Thyroid gland (tissue), 4 donors: ENCODE measurements around the gene OR2T8. TPM values are rescaled to one million over a fixed set of nuclear protein-coding genes. Genes with fewer than 3 reads are reported as not detected.
A peak's percentile ranks its signal among the peaks of the same experiment; 100 is the strongest.

ENCODE experiments used
- DNase-seq, 2 donors: peaks; one replicate each; pipeline ENCODE4 v3.0.0-alpha.2; 2019
- H3K27ac ChIP-seq, 3 donors: fragments of 200-600 bp; sonication (generic); 1 replicate in 2 of 3; 2 replicates in 1 of 3; pipeline ENCODE4 v1.5.1; 2016 to 2019; ENCODE audit warnings: mild to moderate bottlenecking in 1 of 3, moderate library complexity in 1 of 3
- H3K27me3 ChIP-seq: fragments of 200-600 bp; sonication (generic); one replicate; pipeline ENCODE4 v1.5.1; 2019
- H3K36me3 ChIP-seq, 2 donors: fragments of 200-600 bp; sonication (generic); one replicate each; pipeline ENCODE4 v1.5.1; 2016 to 2019
- H3K4me1 ChIP-seq, 2 donors: fragments of 200-600 bp; sonication (generic); one replicate each; pipeline ENCODE4 v1.5.1; 2017 to 2019
- H3K4me3 ChIP-seq, 3 donors: fragments of 200-600 bp; sonication (generic); replicated peaks in 1 of 3; 1 replicate in 2 of 3; 2 replicates in 1 of 3; pipeline ENCODE4 v1.5.1; 2016; ENCODE audit warnings: mild to moderate bottlenecking in 1 of 3
- H3K9me3 ChIP-seq: fragments of 200-600 bp; sonication (generic); one replicate; pipeline ENCODE4 v1.5.1; 2017
- CTCF ChIP-seq, 6 experiments: fragments of 200-600 bp in 3 of 6; fragments of 450-650 bp in 3 of 6; sonication (generic) in 3 of 6; IDR thresholded peaks; one replicate each; pipeline ENCODE4 v1.5.1; 2016 to 2019; ENCODE audit warnings: antibody characterized with exemption in 6 of 6, mild to moderate bottlenecking in 2 of 6, inconsistent platforms in 1 of 6, moderate library complexity in 1 of 6
- POLR2A ChIP-seq, 2 donors: fragments of 450-650 bp; IDR thresholded peaks; one replicate each; pipeline ENCODE4 v1.6.1; 2017; ENCODE audit warnings: antibody characterized with exemption in 2 of 2, mild to moderate bottlenecking in 2 of 2, moderate library complexity in 1 of 2
- WGBS, 2 donors: methylation state at CpG; one replicate each; pipeline ENCODE4 v1.1.5; 2017; 5-methylcytosine and 5-hydroxymethylcytosine counted together
- intact Hi-C: fragments of 100-400 bp; cut with DNase I; formaldehyde crosslinking; loops from one replicate; pipeline ENCODE4 v1.15.1; 2023
- total RNA-seq, 4 donors: library from RNA; depleted of rRNA; stranded (reverse); fragments of >200 nt; gene quantifications; one replicate each; pipeline ENCODE4 v1.2.3, GENCODE V29; 2016

Gene OR2T8
- total RNA-seq, 4 donors from 2014 or later, result 0.54 to 1.7 (median 1.2) TPM; not detected in 1

DNA sequence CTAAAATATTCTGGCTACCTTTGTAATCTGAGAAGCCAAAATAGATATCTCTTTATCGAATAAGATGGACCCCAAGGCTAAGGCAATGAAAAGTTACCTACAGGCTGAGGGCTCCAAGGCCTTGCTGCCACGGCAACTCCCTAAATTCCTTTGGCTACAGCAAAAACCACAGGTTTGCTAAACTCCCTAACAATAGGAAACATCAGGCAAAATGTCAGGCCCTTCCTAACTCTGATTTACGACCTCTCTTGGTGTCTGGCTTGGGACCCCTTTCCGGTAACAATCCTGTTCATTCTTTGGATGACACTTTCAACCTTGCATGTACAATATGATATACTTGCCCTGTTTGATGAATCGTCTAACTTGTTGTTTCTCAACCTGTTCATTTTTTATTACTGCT, 11.3 kb upstream of the OR2T8 start:
- Histone ChIP-seq H3K27me3 (no peaks in the 10 kb centered on the region), H3K4me1 (no peaks in the 10 kb centered on the region), H3K4me3 (no peak overlapping the region), H3K36me3 (no peaks in the 10 kb centered on the region), H3K27ac (no peak overlapping the region), H3K9me3 (no peaks in the 10 kb centered on the region)
- 88 to 90% methylated on average over 5 of the region's 5 CpGs for WGBS, 2 donors
- intact Hi-C loops, result no loop called here
- no peak for DNase-seq
- TF ChIP-seq POLR2A (IDR thresholded peaks at IDR 0.05), result no peak
- no peak for TF ChIP-seq CTCF (IDR thresholded peaks at IDR 0.05)

DNA sequence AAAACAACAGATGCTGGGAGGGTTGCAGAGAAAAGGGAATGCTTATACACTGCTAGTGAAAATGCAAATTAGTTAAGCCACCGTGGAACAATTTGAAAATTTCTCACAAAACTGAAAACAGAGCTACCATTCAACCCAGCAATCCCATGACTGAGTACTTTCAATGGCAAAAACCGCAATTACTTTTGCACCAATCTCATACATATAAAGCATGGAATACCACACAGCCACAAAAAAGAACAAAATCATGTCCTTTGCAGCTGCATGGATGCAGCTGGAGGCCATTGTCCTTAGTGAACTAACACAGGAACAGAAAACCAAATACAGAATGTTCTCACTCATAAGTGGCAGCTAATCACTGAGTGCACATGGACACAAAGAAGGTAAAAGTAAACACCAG, 6.3 kb upstream of the OR2T8 start:
- Histone ChIP-seq H3K36me3 (no peaks in the 10 kb centered on the region), H3K4me3 (no peak overlapping the region), H3K4me1 (peaks cover 9 to 11% of the 10 kb centered on the region in 2 donors), H3K9me3 (no peaks in the 10 kb centered on the region), H3K27ac (no peak overlapping the region), H3K27me3 (no peaks in the 10 kb centered on the region)
- intact Hi-C loops, result no loop called here
- WGBS, 2 donors, result 83 to 95% methylated on average over 2 of the region's 2 CpGs
- DNase-seq, result no peak
- no peak for TF ChIP-seq CTCF (IDR thresholded peaks at IDR 0.05)
- TF ChIP-seq POLR2A (IDR thresholded peaks at IDR 0.05), result no peak

DNA sequence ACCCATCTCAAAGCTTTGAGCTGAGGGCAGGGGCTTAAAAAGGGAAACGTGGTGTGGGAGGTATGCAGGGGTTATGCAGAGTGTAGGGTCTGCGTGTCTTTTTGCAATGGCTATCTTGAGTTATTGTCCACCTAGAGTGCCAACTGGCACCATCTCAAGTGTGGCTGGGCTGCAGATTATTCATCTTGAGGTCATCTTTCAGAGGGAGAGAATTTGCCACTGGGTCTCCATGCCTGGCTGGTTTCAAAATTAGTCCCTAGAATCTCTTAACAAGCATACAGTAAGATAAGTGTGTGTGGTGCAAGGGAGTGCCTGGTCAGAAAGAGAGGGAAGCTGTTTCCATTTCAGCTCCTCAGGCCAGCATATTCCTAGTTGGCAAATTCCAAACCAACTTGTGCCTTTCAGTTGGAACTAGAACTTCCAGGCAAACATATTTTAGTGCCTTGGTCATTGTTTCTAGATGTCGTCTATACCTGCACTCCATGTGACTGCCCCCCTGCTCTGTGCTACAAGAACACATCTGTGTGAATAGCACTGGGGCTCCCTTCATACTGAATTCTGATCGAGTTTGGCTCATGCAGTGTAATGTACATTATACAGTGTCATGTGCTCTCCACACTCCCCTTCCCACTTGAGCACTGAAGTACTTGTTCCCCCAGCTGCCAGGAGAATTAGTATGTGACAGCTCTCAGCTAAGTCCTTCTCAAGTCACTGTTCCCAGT, 5.0 kb upstream of the OR2T8 start:
- no peak overlapping the region for H3K4me3 ChIP-seq

GRCh38 chr1:247923941-247924340, 3.9 kb downstream of the OR2T8 start:
- 49 to 59% methylated on average over 3 of the region's 3 CpGs for WGBS, 2 donors
- DNase-seq, result no peak
- H3K4me3 ChIP-seq, result no peak overlapping the region
- intact Hi-C loops, result no loop called here
- H3K36me3 ChIP-seq, result no peaks in the 10 kb centered on the region
- H3K4me1 ChIP-seq, result no peaks in the 10 kb centered on the region
- TF ChIP-seq POLR2A (IDR thresholded peaks at IDR 0.05) (no peak), CTCF (IDR thresholded peaks at IDR 0.05) (no peak)
- no peak overlapping the region for H3K27ac ChIP-seq
- no peaks in the 10 kb centered on the region for H3K27me3 ChIP-seq
- H3K9me3 ChIP-seq, result no peaks in the 10 kb centered on the region

More for the DNA sequence above, 5.0 kb upstream of the OR2T8 start:
- H3K36me3 ChIP-seq, result no peaks in the 10 kb centered on the region
- WGBS, 2 donors, result 26 to 35% methylated on average over 4 of the region's 4 CpGs
- intact Hi-C loops, result no loop called here
- no peak for TF ChIP-seq CTCF (IDR thresholded peaks at IDR 0.05)
- TF ChIP-seq POLR2A (IDR thresholded peaks at IDR 0.05), result no peak
- H3K27ac ChIP-seq, result peak overlapping the region in 2 of 3 donors; percentile 39 to 43
- peaks cover 9 to 11% of the 10 kb centered on the region in 2 donors for H3K4me1 ChIP-seq
- peak; percentile 42 for DNase-seq
- no peaks in the 10 kb centered on the region for H3K27me3 ChIP-seq
- H3K9me3 ChIP-seq, result no peaks in the 10 kb centered on the region

- TF ChIP-seq CTCF (IDR thresholded peaks at IDR 0.05) (no peak), POLR2A (IDR thresholded peaks at IDR 0.05) (no peak)
- H3K4me3 ChIP-seq, result no peak within 1 kb of the TSS
- intact Hi-C loops, result no loop called here
- no peaks in the 10 kb centered on the region for H3K36me3 ChIP-seq
- no peak within 1 kb of the TSS for H3K27ac ChIP-seq
- no peak for DNase-seq
- WGBS, 2 donors, result 93 to 94% methylated on average over 9 of the region's 9 CpGs
- no peaks in the 10 kb centered on the region for H3K4me1 ChIP-seq
- H3K9me3 ChIP-seq, result no peaks in the 10 kb centered on the region
- no peaks in the 10 kb centered on the region for H3K27me3 ChIP-seq
Measured at GRCh38 chr1:247924868-247925267, 4.8 kb downstream of the OR2T8 start, which contains the start of gene OR2AJ1. TSS of gene OR2AJ1 (plus strand) at chr1:247924889. CDS start at chr1:247933769, 8,880 bp downstream.
